ENCODE results near the gene UNC5A. TPM values are rescaled to one million over a fixed set of nuclear protein-coding genes. Genes with fewer than 3 reads are reported as not detected.

UNC5A gene
- total RNA-seq, 1 experiment from 2014 or later = 4.6 TPM

- Histone ChIP-seq H3K27me3 (ENCODE audit: control insufficient read depth, insufficient read depth, low read length) (no peaks in the 10 kb centered on the region), H3K36me3 (replicated peaks; ENCODE audit: control insufficient read depth, insufficient read depth, low read length) (no peaks in the 10 kb centered on the region), H3K4me3 (ENCODE audit: insufficient read depth, low read depth, low read length) (no peak overlapping the region)
- peak; percentile 53 for DNase-seq
These were observed 73.6 kb downstream of the UNC5A start for GRCh38 chr5:176883700-176884570.

GRCh38 chr5:176884571-176884890 is 74.2 kb downstream of the UNC5A start:
- peak; percentile 60 for DNase-seq
- Histone ChIP-seq H3K36me3 (replicated peaks; ENCODE audit: control insufficient read depth, insufficient read depth, low read length) (no peaks in the 10 kb centered on the region), H3K27me3 (ENCODE audit: control insufficient read depth, insufficient read depth, low read length) (no peaks in the 10 kb centered on the region)

GRCh38 chr5:176886336-176887251 is 76.2 kb downstream of the UNC5A start:
- DNase-seq = peak; percentile 36

More at GRCh38 chr5:176884571-176884890, 74.2 kb downstream of the UNC5A start:
- no peak overlapping the region for H3K4me3 ChIP-seq (ENCODE audit: insufficient read depth, low read depth, low read length)

GRCh38 chr5:176887252-176887849 is 77.0 kb downstream of the UNC5A start:
- no peaks in the 10 kb centered on the region for H3K27me3 ChIP-seq (ENCODE audit: control insufficient read depth, insufficient read depth, low read length)
- DNase-seq = peak; percentile 86
- H3K4me3 ChIP-seq (ENCODE audit: insufficient read depth, low read depth, low read length) = no peak overlapping the region
- H3K36me3 ChIP-seq (replicated peaks; ENCODE audit: control insufficient read depth, insufficient read depth, low read length) = no peaks in the 10 kb centered on the region

More at GRCh38 chr5:176886336-176887251, 76.2 kb downstream of the UNC5A start:
- no peaks in the 10 kb centered on the region for H3K27me3 ChIP-seq (ENCODE audit: control insufficient read depth, insufficient read depth, low read length)
- no peaks in the 10 kb centered on the region for H3K36me3 ChIP-seq (replicated peaks; ENCODE audit: control insufficient read depth, insufficient read depth, low read length)
- H3K4me3 ChIP-seq (ENCODE audit: insufficient read depth, low read depth, low read length) = no peak overlapping the region

GRCh38 chr5:176888016-176888864 is 77.9 kb downstream of the UNC5A start:
- Histone ChIP-seq H3K27me3 (ENCODE audit: control insufficient read depth, insufficient read depth, low read length) (no peaks in the 10 kb centered on the region), H3K4me3 (ENCODE audit: insufficient read depth, low read depth, low read length) (no peak overlapping the region), H3K36me3 (replicated peaks; ENCODE audit: control insufficient read depth, insufficient read depth, low read length) (no peaks in the 10 kb centered on the region)
- peak; percentile 36 for DNase-seq

GRCh38 chr5:176888865-176889165 is 78.5 kb downstream of the UNC5A start:
- peak; percentile 32 for DNase-seq
- no peaks in the 10 kb centered on the region for H3K27me3 ChIP-seq (ENCODE audit: control insufficient read depth, insufficient read depth, low read length)
- H3K4me3 ChIP-seq (ENCODE audit: insufficient read depth, low read depth, low read length) = no peak overlapping the region
- no peaks in the 10 kb centered on the region for H3K36me3 ChIP-seq (replicated peaks; ENCODE audit: control insufficient read depth, insufficient read depth, low read length)

GRCh38 chr5:176889321-176890280 is 79.2 kb downstream of the UNC5A start:
- Histone ChIP-seq H3K4me3 (ENCODE audit: insufficient read depth, low read depth, low read length) (no peak overlapping the region), H3K27me3 (ENCODE audit: control insufficient read depth, insufficient read depth, low read length) (no peaks in the 10 kb centered on the region), H3K36me3 (replicated peaks; ENCODE audit: control insufficient read depth, insufficient read depth, low read length) (no peaks in the 10 kb centered on the region)
- peak; percentile 22 for DNase-seq

GRCh38 chr5:176890455-176891330 is 80.3 kb downstream of the UNC5A start:
- Histone ChIP-seq H3K27me3 (ENCODE audit: control insufficient read depth, insufficient read depth, low read length) (no peaks in the 10 kb centered on the region), H3K4me3 (ENCODE audit: insufficient read depth, low read depth, low read length) (no peak overlapping the region), H3K36me3 (replicated peaks; ENCODE audit: control insufficient read depth, insufficient read depth, low read length) (no peaks in the 10 kb centered on the region)
- DNase-seq = peak; percentile 26

- Histone ChIP-seq H3K4me3 (ENCODE audit: insufficient read depth, low read depth, low read length) (no peak overlapping the region), H3K36me3 (replicated peaks; ENCODE audit: control insufficient read depth, insufficient read depth, low read length) (no peaks in the 10 kb centered on the region), H3K27me3 (ENCODE audit: control insufficient read depth, insufficient read depth, low read length) (no peaks in the 10 kb centered on the region)
- DNase-seq = peak; percentile 22
These were observed 81.1 kb downstream of the UNC5A start for GRCh38 chr5:176891331-176891958.

GRCh38 chr5:176892663-176893062 is 82.3 kb downstream of the UNC5A start:
- no peaks in the 10 kb centered on the region for H3K27me3 ChIP-seq (ENCODE audit: control insufficient read depth, insufficient read depth, low read length)
- no peak overlapping the region for H3K4me3 ChIP-seq (ENCODE audit: insufficient read depth, low read depth, low read length)
- no peaks in the 10 kb centered on the region for H3K36me3 ChIP-seq (replicated peaks; ENCODE audit: control insufficient read depth, insufficient read depth, low read length)
- peak; percentile 7 for DNase-seq

GRCh38 chr5:176894298-176894697 is 83.9 kb downstream of the UNC5A start:
- H3K36me3 ChIP-seq (replicated peaks; ENCODE audit: control insufficient read depth, insufficient read depth, low read length) = no peaks in the 10 kb centered on the region
- no peak overlapping the region for H3K4me3 ChIP-seq (ENCODE audit: insufficient read depth, low read depth, low read length)
- DNase-seq = peak; percentile 13
- no peaks in the 10 kb centered on the region for H3K27me3 ChIP-seq (ENCODE audit: control insufficient read depth, insufficient read depth, low read length)

- H3K36me3 ChIP-seq (replicated peaks; ENCODE audit: control insufficient read depth, insufficient read depth, low read length) = no peaks in the 10 kb centered on the region
- H3K27me3 ChIP-seq (ENCODE audit: control insufficient read depth, insufficient read depth, low read length) = no peaks in the 10 kb centered on the region
- H3K4me3 ChIP-seq (ENCODE audit: insufficient read depth, low read depth, low read length) = no peak overlapping the region
- peak; percentile 21 for DNase-seq
These were observed 85.5 kb downstream of the UNC5A start for GRCh38 chr5:176895831-176896230.

All from H7 (cell line).